IMR-90 (cell line): ENCODE data around the gene CEP170B. TPM values are rescaled to one million over a fixed set of nuclear protein-coding genes. Genes with fewer than 3 reads are reported as not detected.
A peak's percentile ranks its signal among the peaks of the same experiment; 100 is the strongest.

Experiments
- ATAC-seq: fragments of 200-7000 bp; cut with Tn5 transposase; 2 replicates; pipeline ENCODE4 v1.9.1; 2020; ENCODE audit warnings: low read depth, mild to moderate bottlenecking, moderate library complexity
- BruUV-seq: library from RNA; stranded (reverse); fragments of 400-500 nt; replicated peaks from 2 replicates; lab custom pipeline; 2021; lab: Mats Ljungman, UMichigan
- CTCF ChIA-PET: fragments of 300-600 bp; formaldehyde crosslinking; extraction: SDS; loops from one replicate; lab custom pipeline; 2021; ENCODE audit warnings: antibody characterized with exemption; lab: Yijun Ruan, JAX
- POLR2A ChIA-PET: fragments of 300-600 bp; sonication (Branson Sonifier 250); formaldehyde crosslinking; loops from one replicate; lab custom pipeline; 2022; ENCODE audit warnings: antibody characterized with exemption; ENCODE audit not compliant: unreplicated experiment; lab: Charles Lee
- DNase-seq: peaks from one replicate; pipeline ENCODE4 v3.0.0; 2013
- H2AFZ ChIP-seq: replicated peaks from 2 replicates; pipeline ENCODE3; 2013; ENCODE audit warnings: low read length, mild to moderate bottlenecking; ENCODE audit not compliant: poor library complexity
- H2AK5ac ChIP-seq: 2 replicates; pipeline ENCODE4 v1.6.1; 2013; ENCODE audit warnings: low read depth, low read length, inconsistent platforms
- H2AK9ac ChIP-seq: replicated peaks from 2 replicates; pipeline ENCODE3; 2013; ENCODE audit warnings: mild to moderate bottlenecking, low read depth, low read length, moderate library complexity; ENCODE audit not compliant: poor library complexity
- H2BK120ac ChIP-seq: 2 replicates; pipeline ENCODE4 v1.6.1; 2013; ENCODE audit warnings: low read depth, low read length, inconsistent platforms
- H2BK15ac ChIP-seq: 3 replicates; pipeline ENCODE4 v1.6.1; 2013; ENCODE audit warnings: low read depth, low read length, inconsistent platforms
- H2BK20ac ChIP-seq: 2 replicates; pipeline ENCODE4 v1.6.1; 2013; ENCODE audit warnings: low read depth, mild to moderate bottlenecking, inconsistent platforms, low read length, moderate library complexity
- H2BK5ac ChIP-seq: 2 replicates; pipeline ENCODE4 v1.6.1; 2013; ENCODE audit warnings: mild to moderate bottlenecking, low read depth, low read length, inconsistent platforms; ENCODE audit not compliant: poor library complexity, severe bottlenecking
- H3K14ac ChIP-seq: replicated peaks from 2 replicates; pipeline ENCODE4 v1.6.1; 2013; ENCODE audit warnings: low read depth, low read length, inconsistent platforms
- H3K18ac ChIP-seq: 2 replicates; pipeline ENCODE4 v1.6.1; 2013; ENCODE audit warnings: low read depth, low read length, control low read depth
- H3K23ac ChIP-seq: 2 replicates; pipeline ENCODE4 v1.6.1; 2013; ENCODE audit warnings: low read depth, low read length, inconsistent platforms
- H3K27ac ChIP-seq: 2 replicates; pipeline ENCODE4 v1.5.1; 2013; ENCODE audit warnings: mild to moderate bottlenecking, control low read depth, low read length; ENCODE audit not compliant: insufficient read depth
- H3K27me3 ChIP-seq: 2 replicates; pipeline ENCODE4 v1.6.1; 2013; ENCODE audit warnings: low read length; ENCODE audit not compliant: control insufficient read depth, insufficient read depth
- H3K36me3 ChIP-seq: 2 replicates; pipeline ENCODE4 v1.6.1; 2013; ENCODE audit warnings: low read length, mixed read lengths; ENCODE audit not compliant: control insufficient read depth, insufficient read depth
- H3K4ac ChIP-seq: 2 replicates; pipeline ENCODE4 v1.6.1; 2013; ENCODE audit warnings: low read depth, low read length, inconsistent platforms
- H3K4me1 ChIP-seq: 2 replicates; pipeline ENCODE4 v1.6.1; 2013; ENCODE audit warnings: low read length, mixed read lengths; ENCODE audit not compliant: control insufficient read depth, insufficient read depth
- H3K4me2 ChIP-seq: 2 replicates; pipeline ENCODE4 v1.6.1; 2013; ENCODE audit warnings: low read depth, mild to moderate bottlenecking, control low read depth, low read length, moderate library complexity
- H3K4me3 ChIP-seq: 2 replicates; pipeline ENCODE4 v1.5.1; 2013; ENCODE audit warnings: low read depth, mild to moderate bottlenecking, control low read depth, low read length, moderate library complexity; ENCODE audit not compliant: insufficient read depth
- H3K56ac ChIP-seq: 2 replicates; pipeline ENCODE4 v1.6.1; 2013; ENCODE audit warnings: low read length, inconsistent platforms; ENCODE audit not compliant: insufficient read depth; ENCODE audit errors: extremely low read depth
- H3K79me1 ChIP-seq, 2 experiments: 2 replicates each; pipeline ENCODE4 v1.6.1; 2013; ENCODE audit warnings: low read length in 2 of 2, inconsistent platforms in 1 of 2, low read depth in 1 of 2
- H3K9ac ChIP-seq: 2 replicates; pipeline ENCODE4 v1.6.1; 2013; ENCODE audit warnings: low read depth, low read length, control low read depth
- H3K9me1 ChIP-seq: 2 replicates; pipeline ENCODE4 v1.6.1; 2013; ENCODE audit warnings: low read length, inconsistent platforms; ENCODE audit not compliant: insufficient read depth
- H3K9me3 ChIP-seq: 2 replicates; pipeline ENCODE4 v1.6.1; 2013; ENCODE audit warnings: low read length; ENCODE audit not compliant: control insufficient read depth, insufficient read depth
- H4K20me1 ChIP-seq: 2 replicates; pipeline ENCODE4 v1.6.1; 2013; ENCODE audit warnings: low read length, inconsistent platforms; ENCODE audit not compliant: insufficient read depth
- H4K5ac ChIP-seq: 2 replicates; pipeline ENCODE4 v1.6.1; 2013; ENCODE audit warnings: mild to moderate bottlenecking, low read depth, low read length, control low read depth
- H4K8ac ChIP-seq, 2 experiments: 2 replicates each; pipeline ENCODE4 v1.6.1; 2013; ENCODE audit warnings: low read depth in 2 of 2, low read length in 2 of 2, control low read depth in 1 of 2, inconsistent platforms in 1 of 2
- H4K91ac ChIP-seq: 2 replicates; pipeline ENCODE4 v1.6.1; 2013; ENCODE audit warnings: low read depth, low read length, inconsistent platforms; ENCODE audit not compliant: insufficient read depth
- BHLHE40 ChIP-seq: fragments of 150-350 bp; IDR thresholded peaks from 2 replicates; pipeline ENCODE4 v1.6.1; 2016; ENCODE audit warnings: mild to moderate bottlenecking, low read depth, low read length
- CHD1 ChIP-seq: IDR thresholded peaks from 2 replicates; pipeline ENCODE4 v1.6.1; 2012; ENCODE audit warnings: low read depth, low read length, improper control_type of control experiment
- FOS ChIP-seq: fragments of 150-350 bp; IDR thresholded peaks from 2 replicates; pipeline ENCODE4 v1.6.1; 2016; ENCODE audit warnings: low read depth, low read length
- MAZ ChIP-seq: IDR thresholded peaks from 2 replicates; pipeline ENCODE4 v1.6.1; 2012; ENCODE audit warnings: low read depth, mild to moderate bottlenecking, low read length, improper control_type of control experiment, moderate library complexity, borderline replicate concordance
- MXI1 ChIP-seq: IDR thresholded peaks from 2 replicates; pipeline ENCODE4 v1.6.1; 2012; ENCODE audit warnings: low read depth, mild to moderate bottlenecking, low read length, moderate library complexity, borderline replicate concordance
- NFE2L2 ChIP-seq: fragments of 150-350 bp; IDR thresholded peaks from 2 replicates; pipeline ENCODE4 v1.6.1; 2016; ENCODE audit warnings: low read depth, mild to moderate bottlenecking, low read length
- RAD21 ChIP-seq: IDR thresholded peaks from 2 replicates; pipeline ENCODE4 v1.6.1; 2012; ENCODE audit warnings: low read length, improper control_type of control experiment
- WGBS, 2 experiments: methylation state at CpG; one replicate each; pipeline versions ENCODE4 v1.1.5 to v1.1.7; 2013; ENCODE audit warnings: missing lambda C conversion rate in 2 of 2; ENCODE audit not compliant: insufficient read length in 1 of 2; ENCODE audit errors: extremely low coverage in 2 of 2; 5-methylcytosine and 5-hydroxymethylcytosine counted together
- dilution Hi-C: fragments of 300-500 bp; cut with HindIII; formaldehyde crosslinking; loops from one replicate; pipeline ENCODE4 v1.14.3; 2018; ENCODE audit warnings: low sequenced_read_pairs; ENCODE audit not compliant: unreplicated experiment
- in situ Hi-C: fragments of 300-500 bp; cut with MboI; formaldehyde crosslinking; loops from 3 replicates; pipeline ENCODE4 v1.14.3; 2019; ENCODE audit warnings: low sequenced_read_pairs, inconsistent platforms, mixed read lengths
- intact Hi-C: fragments of 100-400 bp; cut with micrococcal nuclease; formaldehyde crosslinking; loops from 2 replicates; pipeline ENCODE4 v1.10.0; 2022
- polyA plus RNA-seq, 3 experiments: library from polyadenylated mRNA; depleted of rRNA; stranded (reverse); fragments of >200 nt; gene quantifications; 2 replicates each; pipeline ENCODE4 v1.2.3, GENCODE V29; 2012; ENCODE audit warnings: low replicate concordance in 1 of 3
- total RNA-seq: library from RNA; depleted of rRNA; stranded (reverse); fragments of >200 nt; gene quantifications from 2 replicates; pipeline ENCODE4 v1.2.3, GENCODE V29; 2012

Gene CEP170B
- total and polyA plus RNA-seq, 2 of the 4 experiments (the other 2 are of a cell fraction) = 3.6 to 13.1 TPM

DNA sequence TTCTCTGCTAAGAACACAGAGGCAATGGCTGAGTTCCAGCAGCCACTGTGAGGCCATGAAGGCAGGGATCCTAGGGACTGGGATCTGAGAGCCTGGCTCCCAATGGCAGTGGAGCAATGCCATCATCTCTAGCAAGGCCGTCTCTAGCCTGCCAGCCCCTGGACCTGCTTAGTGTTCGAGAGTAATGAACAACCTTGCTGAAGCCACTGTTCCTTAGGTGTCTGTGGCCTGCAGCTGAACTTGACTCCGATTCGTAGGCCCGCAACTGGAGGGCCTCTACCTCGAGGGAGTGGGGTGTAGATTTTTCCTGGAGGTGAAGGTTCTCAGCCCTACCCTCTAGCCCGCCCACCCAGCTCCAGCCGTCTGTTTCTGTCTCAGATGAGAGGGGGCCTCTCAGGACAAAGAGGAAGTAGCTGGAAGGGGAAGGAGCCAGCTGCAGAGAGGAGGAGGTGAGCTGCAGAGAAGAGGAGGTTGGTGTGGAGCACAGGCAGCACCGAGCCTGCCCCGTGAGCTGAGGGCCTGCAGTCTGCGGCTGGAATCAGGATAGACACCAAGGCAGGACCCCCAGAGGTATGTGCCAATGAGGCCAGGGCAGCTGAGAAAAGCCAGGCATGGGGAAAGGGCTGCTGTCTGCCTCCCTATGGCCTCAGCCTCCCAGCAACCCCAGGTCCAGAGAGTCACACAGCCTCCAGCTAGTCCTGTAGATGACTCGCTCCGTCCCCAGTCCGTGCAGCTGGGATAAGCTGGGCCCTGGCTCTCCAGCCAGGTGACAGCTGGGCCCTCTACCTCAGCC is 59.5 kb downstream of the CEP170B start, which contains the start of gene PLD4:
Gene PLD4, plus strand, starts transcription at position 459 of the 793 bp plus-strand sequence. CDS start 2,262 bp downstream, outside the sequence.
- Histone ChIP-seq H3K4me3 (no peak within 1 kb of the TSS), H2BK5ac (no peak within 1 kb of the TSS), H4K5ac (no peak within 1 kb of the TSS), H4K91ac (no peak within 1 kb of the TSS), H3K4ac (no peak within 1 kb of the TSS), H3K27ac (no peak within 1 kb of the TSS), H2BK20ac (no peak within 1 kb of the TSS), H3K4me2 (no peak within 1 kb of the TSS), H3K18ac (no peak within 1 kb of the TSS), H3K14ac (no peak within 1 kb of the TSS), H3K79me1 (no peaks in the 10 kb centered on the region), H3K27me3 (peaks cover 11% of the 10 kb centered on the region), H3K4me1 (no peaks in the 10 kb centered on the region), H2BK15ac (no peak within 1 kb of the TSS), H3K56ac (no peak within 1 kb of the TSS), H2AFZ (peak within 1 kb of the TSS; percentile 26), H3K9me3 (peaks cover 6% of the 10 kb centered on the region; the same call in 1 of the 2 replicates), H4K8ac (no peak within 1 kb of the TSS), H4K20me1 (no peaks in the 10 kb centered on the region), H2AK5ac (no peak within 1 kb of the TSS), H2BK120ac (no peak within 1 kb of the TSS), H3K36me3 (no peaks in the 10 kb centered on the region), H3K9me1 (no peaks in the 10 kb centered on the region), H3K9ac (no peak within 1 kb of the TSS), H3K23ac (no peak within 1 kb of the TSS), H2AK9ac (no peak within 1 kb of the TSS)
- in situ Hi-C loops = no loop called here
- CTCF ChIA-PET = no interaction called here
- dilution Hi-C loops = no loop called here
- no TSS peak for BruUV-seq
- intact Hi-C loops = no loop called here
- DNase-seq = no peak
- POLR2A ChIA-PET = no interaction called here
- no peak for ATAC-seq
- TF ChIP-seq RAD21 (no peak), MXI1 (no peak), FOS (no peak), NFE2L2 (no peak), MAZ (no peak), CHD1 (no peak), BHLHE40 (no peak)
- WGBS, 2 experiments = 82% methylated on average over 6 of the region's 14 CpGs; no CpG with 5 or more reads in 1 of the 2 experiments
